HepG2 (cell line): ENCODE measurements around the gene GALNT12. TPM values are rescaled to one million over a fixed set of nuclear protein-coding genes. Genes with fewer than 3 reads are reported as not detected.
A peak's percentile ranks its signal among the peaks of the same experiment; 100 is the strongest.

Experiments used
- DMTF1 ChIP-seq: sonication (generic); formaldehyde crosslinking; IDR thresholded peaks from 2 replicates; pipeline ENCODE4 v1.4.0; 2020; ENCODE audit warnings: mild to moderate bottlenecking, missing genetic modification reagents
- GATAD1 ChIP-seq: IDR thresholded peaks from 2 replicates; pipeline ENCODE4 v1.6.1; 2016; ENCODE audit warnings: missing genetic modification reagents, missing compliant biosample characterization
- GPBP1L1 ChIP-seq: sonication (generic); formaldehyde crosslinking; IDR thresholded peaks from 2 replicates; pipeline ENCODE4 v1.5.0; 2020; ENCODE audit warnings: mild to moderate bottlenecking, missing genetic modification reagents
- HMGXB3 ChIP-seq: sonication (generic); formaldehyde crosslinking; IDR thresholded peaks from 2 replicates; pipeline ENCODE4 v1.4.0; 2020; ENCODE audit warnings: missing genetic modification reagents, borderline replicate concordance
- HOXA7 ChIP-seq: sonication (generic); formaldehyde crosslinking; IDR thresholded peaks from 2 replicates; pipeline ENCODE4 v1.8.1; 2022; ENCODE audit warnings: mild to moderate bottlenecking, missing genetic modification reagents, moderate library complexity
- KLF15 ChIP-seq: sonication (generic); formaldehyde crosslinking; IDR thresholded peaks from 2 replicates; pipeline ENCODE4 v1.8.1; 2023; ENCODE audit warnings: borderline replicate concordance, mild to moderate bottlenecking, inconsistent platforms, missing genetic modification reagents, mixed read lengths
- MNT ChIP-seq: fragments of 450-650 bp; IDR thresholded peaks from 2 replicates; pipeline ENCODE4 v1.6.1; 2016
- NR2C2 ChIP-seq: sonication (generic); formaldehyde crosslinking; IDR thresholded peaks from 2 replicates; pipeline ENCODE4 v1.4.0; 2020; ENCODE audit warnings: missing genetic modification reagents, mild to moderate bottlenecking, moderate library complexity, borderline replicate concordance
- RARA ChIP-seq: IDR thresholded peaks from 2 replicates; pipeline ENCODE4 v1.6.1; 2016; ENCODE audit warnings: missing genetic modification reagents, missing compliant biosample characterization
- SMAD1 ChIP-seq: sonication (generic); formaldehyde crosslinking; IDR thresholded peaks from 2 replicates; pipeline ENCODE4 v1.4.0; 2020; ENCODE audit warnings: missing genetic modification reagents, low read depth, mild to moderate bottlenecking, borderline replicate concordance
- THAP11 ChIP-seq: IDR thresholded peaks from 2 replicates; pipeline ENCODE4 v1.6.1; 2016; ENCODE audit warnings: missing biosample characterization, missing genetic modification reagents
- ZNF260 ChIP-seq: sonication (generic); formaldehyde crosslinking; IDR thresholded peaks from 2 replicates; pipeline ENCODE4 v1.4.0; 2020; ENCODE audit warnings: missing genetic modification reagents, low read depth, mild to moderate bottlenecking, borderline replicate concordance
- ZNF276 ChIP-seq: sonication (generic); formaldehyde crosslinking; IDR thresholded peaks from 2 replicates; pipeline ENCODE4 v1.4.0; 2020; ENCODE audit warnings: mild to moderate bottlenecking, low read depth, missing genetic modification reagents
- ZNF704 ChIP-seq: sonication (generic); formaldehyde crosslinking; IDR thresholded peaks from 2 replicates; pipeline ENCODE4 v1.8.1; 2023; ENCODE audit warnings: mild to moderate bottlenecking, inconsistent platforms, moderate library complexity, missing genetic modification reagents, borderline replicate concordance
- ZNF713 ChIP-seq: sonication (generic); formaldehyde crosslinking; IDR thresholded peaks from 2 replicates; pipeline ENCODE4 v1.4.0; 2020; ENCODE audit warnings: mild to moderate bottlenecking, missing genetic modification reagents
- polyA plus RNA-seq, 8 experiments: library from polyadenylated mRNA; depleted of rRNA in 3 of 8; stranded (reverse) in 7 of 8; unstranded in 1 of 8; fragments of >200 nt; fragmentation: Illumina TruSeq in 4 of 8; extraction: Trizol in 4 of 8; gene quantifications; 2 replicates each; pipeline versions ENCODE4 v1.2.1 to v1.2.3, GENCODE V29; 2011 to 2016; ENCODE audit warnings: low read depth in 4 of 8, missing spikeins in 1 of 8, mixed read lengths in 1 of 8; ENCODE audit not compliant: insufficient read depth in 1 of 8
- total RNA-seq, 5 experiments: library from RNA; depleted of rRNA; stranded (reverse); fragments of >200 nt; fragmentation: Illumina TruSeq; extraction: Trizol; gene quantifications; 2 replicates each; pipeline ENCODE4 v1.2.3, GENCODE V29; 2016; ENCODE audit warnings: low read depth in 1 of 5

The GALNT12 gene
- total and polyA plus RNA-seq, 2 of the 13 experiments (the other 11 are each of a cell fraction or from before 2014, with no cell fraction given) = 0.07 TPM; not detected in 1

- TF ChIP-seq SMAD1 (CRISPR knock-in tag) (no peak), GATAD1 (CRISPR knock-in tag) (0 out of 2 replicates have a peak, but pooled peaks have one; percentile 49), ZNF713 (CRISPR knock-in tag) (no peak), RARA (peak; percentile 28; the same call in 1 of the 2 replicates), NR2C2 (CRISPR knock-in tag) (no peak), ZNF260 (CRISPR knock-in tag) (no peak), ZNF276 (no peak), GPBP1L1 (CRISPR knock-in tag) (no peak), ZNF704 (CRISPR knock-in tag) (no peak), HMGXB3 (CRISPR knock-in tag) (no peak), DMTF1 (CRISPR knock-in tag) (no peak), THAP11 (CRISPR knock-in tag) (peak; percentile 52; the same call in 1 of the 2 replicates), MNT (no peak), HOXA7 (CRISPR knock-in tag) (no peak), KLF15 (CRISPR knock-in tag) (no peak)
Measured at GRCh38 chr9:98848450-98849149, 41.1 kb downstream of the GALNT12 start (continued).
